ENCODE data around the gene SLC8A3. TPM values are rescaled to one million over a fixed set of nuclear protein-coding genes. Genes with fewer than 3 reads are reported as not detected.

Gene SLC8A3
- total and polyA plus RNA-seq, 2 donors (not counting 3 experiments of a cell fraction or from before 2014, with no cell fraction given): not detected

- no peaks in the 10 kb centered on the region for H4K20me1 ChIP-seq (replicated peaks; ENCODE audit: control insufficient read depth, extremely low read depth, insufficient read depth, low read length)
- peaks cover 6% of the 10 kb centered on the region for H3K4me1 ChIP-seq (ENCODE audit: control insufficient read depth, extremely low read depth, insufficient read depth, low read length)
- no peak overlapping the region for H3K4me3 ChIP-seq (replicated peaks in 1 of 3; ENCODE audit: insufficient read depth in 1 of 3, low read depth in 1 of 3, low read length in 3 of 3)
- ChIA-PET POLR2A (no interaction called here), CTCF (no interaction called here)
- no peaks in the 10 kb centered on the region for H3K9me3 ChIP-seq (replicated peaks; ENCODE audit: control insufficient read depth, insufficient read depth, low read length)
- H3K9me1 ChIP-seq (replicated peaks; ENCODE audit: control insufficient read depth, extremely low read depth, insufficient read depth, low read length): no peaks in the 10 kb centered on the region
- dilution Hi-C loops (cut with MboI; ENCODE audit: extremely low pct_ligation_motif_present, low sequenced_read_pairs): no loop called here
- no peaks in the 10 kb centered on the region for H3K36me3 ChIP-seq (ENCODE audit: control insufficient read depth in 2 of 2, extremely low read depth in 1 of 2, insufficient read depth in 2 of 2, low read length in 2 of 2)
- no peak overlapping the region for H3K27ac ChIP-seq (ENCODE audit: insufficient read depth, low read depth, low read length)
- intact Hi-C loops (cut with micrococcal nuclease): no loop called here
- H2AFZ ChIP-seq (ENCODE audit: low read depth, low read length): no peak overlapping the region
- FAIRE-seq (no peak), DNase-seq (ENCODE audit: low read depth, low spot score) (no peak)
- H3K27me3 ChIP-seq (ENCODE audit: control insufficient read depth in 2 of 2, insufficient read depth in 2 of 2, low read length in 2 of 2): peaks cover 16 to 26% of the 10 kb centered on the region in 2 experiments
- H3K4me2 ChIP-seq (ENCODE audit: insufficient read depth, low read length): no peak overlapping the region
- no TSS peak for BruUV-seq (replicated peaks)
- no peak for TF ChIP-seq CTCF (IDR thresholded peaks at IDR 0.05; ENCODE audit: extremely low read depth in 1 of 2, insufficient read depth in 1 of 2, low read depth in 1 of 2, low read length in 2 of 2)
- no peak for TF ChIP-seq POLR2AphosphoS5 (IDR thresholded peaks at IDR 0.05; ENCODE audit: insufficient read depth, low read depth, low read length)
- no peak for TF ChIP-seq JUN (IDR thresholded peaks at IDR 0.05; ENCODE audit: borderline replicate concordance, insufficient read depth, insufficient read length, low read depth)
- no peak for TF ChIP-seq POLR2A (IDR thresholded peaks at IDR 0.05; ENCODE audit: low read depth, low read length)
- no peak for TF ChIP-seq EZH2 (IDR thresholded peaks at IDR 0.05; ENCODE audit: borderline replicate concordance, low read depth, low read length, severe bottlenecking)
- TF ChIP-seq FOS (IDR thresholded peaks at IDR 0.05; ENCODE audit: borderline replicate concordance, insufficient read depth, low read length): no peak
- TF ChIP-seq MYC (IDR thresholded peaks at IDR 0.05; ENCODE audit: low read depth, low read length): no peak
- TF ChIP-seq MAX (IDR thresholded peaks at IDR 0.05; ENCODE audit: insufficient read depth, insufficient read length): no peak
- TF ChIP-seq GATA2 (IDR thresholded peaks at IDR 0.05; ENCODE audit: insufficient read depth, insufficient read length, low read depth, low read length): no peak
- no peak overlapping the region for H3K9ac ChIP-seq (replicated peaks; ENCODE audit: extremely low read depth, insufficient read depth, low read length)
- no peaks in the 10 kb centered on the region for H3K79me2 ChIP-seq (ENCODE audit: control insufficient read depth, insufficient read depth, low read length)
These were observed 4.6 kb upstream of the SLC8A3 start for GRCh38 chr14:70193396-70193795.

All from endothelial cell of umbilical vein (primary cell).